MM.1S (cell line): ENCODE measurements around the gene SPEG.

ENCODE experiments used
- DNase-seq: peaks from one replicate; pipeline ENCODE4 v3.0.0-alpha.2; 2015
- H2AFZ ChIP-seq: fragments of 300-600 bp; sonication (generic); 2 replicates; pipeline ENCODE4 v1.6.0; 2016; ENCODE audit warnings: antibody characterized with exemption, low read length
- H3F3A ChIP-seq: fragments of 300-600 bp; sonication (generic); 2 replicates; pipeline ENCODE4 v1.6.1; 2016; ENCODE audit warnings: mild to moderate bottlenecking, antibody characterized with exemption, low read length, moderate library complexity, mixed read lengths; ENCODE audit not compliant: insufficient read depth
- H3K27ac ChIP-seq: fragments of 300-600 bp; sonication (generic); 2 replicates; pipeline ENCODE4 v1.5.1; 2016; ENCODE audit warnings: mild to moderate bottlenecking, low read length
- H3K27me3 ChIP-seq: fragments of 300-600 bp; sonication (generic); replicated peaks from 2 replicates; pipeline ENCODE4 v1.6.0; 2016; ENCODE audit warnings: low read length; ENCODE audit not compliant: insufficient read depth
- H3K36me3 ChIP-seq: fragments of 300-600 bp; sonication (generic); replicated peaks from 2 replicates; pipeline ENCODE4 v1.6.1; 2016; ENCODE audit warnings: mild to moderate bottlenecking, low read length, mixed read lengths; ENCODE audit not compliant: insufficient read depth
- H3K4me1 ChIP-seq: fragments of 300-600 bp; sonication (generic); 2 replicates; pipeline ENCODE4 v1.6.1; 2016; ENCODE audit warnings: low read length, mixed read lengths
- H3K4me2 ChIP-seq: fragments of 300-600 bp; sonication (generic); 2 replicates; pipeline ENCODE4 v1.6.0; 2016; ENCODE audit warnings: low read depth, low read length
- H3K4me3 ChIP-seq: fragments of 300-600 bp; sonication (generic); 2 replicates; pipeline ENCODE4 v1.5.1; 2016; ENCODE audit warnings: low read length, mixed read lengths
- H3K79me2 ChIP-seq: fragments of 300-600 bp; sonication (generic); 2 replicates; pipeline ENCODE4 v1.6.1; 2016; ENCODE audit warnings: mixed run types, low read length, mixed read lengths
- H3K9ac ChIP-seq: fragments of 300-600 bp; sonication (generic); 2 replicates; pipeline ENCODE4 v1.6.1; 2016; ENCODE audit warnings: low read length, mixed read lengths
- H3K9me2 ChIP-seq: fragments of 300-600 bp; sonication (generic); replicated peaks from 2 replicates; pipeline ENCODE4 v1.6.1; 2016; ENCODE audit warnings: mild to moderate bottlenecking, low read length, mixed read lengths; ENCODE audit not compliant: insufficient read depth
- H3K9me3 ChIP-seq: fragments of 300-600 bp; sonication (generic); replicated peaks from 2 replicates; pipeline ENCODE4 v1.6.1; 2016; ENCODE audit warnings: mild to moderate bottlenecking, low read length, mixed read lengths; ENCODE audit not compliant: insufficient read depth
- H4K20me1 ChIP-seq: fragments of 300-600 bp; sonication (generic); 2 replicates; pipeline ENCODE4 v1.6.1; 2016; ENCODE audit warnings: mild to moderate bottlenecking, low read length, moderate library complexity, mixed read lengths; ENCODE audit not compliant: insufficient read depth
- CTCF ChIP-seq: fragments of 300-600 bp; sonication (generic); IDR thresholded peaks from 2 replicates; pipeline ENCODE4 v1.5.1; 2016; ENCODE audit warnings: antibody characterized with exemption, low read length, mixed read lengths
- EZH2 ChIP-seq: fragments of 300-600 bp; sonication (generic); optimal IDR thresholded peaks from 2 replicates; pipeline ENCODE3; 2017; ENCODE audit warnings: low read depth, mild to moderate bottlenecking, antibody characterized with exemption, low read length, mixed read lengths
- EZH2phosphoT487 ChIP-seq: fragments of 300-600 bp; sonication (generic); IDR thresholded peaks from 2 replicates; pipeline ENCODE4 v1.6.1; 2018; ENCODE audit warnings: antibody characterized with exemption, low read length

The SPEG gene

GRCh38 chr2:219496825-219497494, 62.3 kb downstream of the SPEG start:
- Histone ChIP-seq H2AFZ (no peak overlapping the region), H3K9me2 (no peaks in the 10 kb centered on the region), H3K9ac (no peak overlapping the region), H3K36me3 (no peaks in the 10 kb centered on the region), H3K4me3 (no peak overlapping the region), H3K79me2 (peaks cover 13% of the 10 kb centered on the region), H3K4me1 (peaks cover 11% of the 10 kb centered on the region), H4K20me1 (no peaks in the 10 kb centered on the region), H3K9me3 (no peaks in the 10 kb centered on the region), H3K27ac (no peak overlapping the region), H3K4me2 (no peak overlapping the region), H3F3A (no peaks in the 10 kb centered on the region), H3K27me3 (peaks cover 55% of the 10 kb centered on the region)
- DNase-seq, result no peak
- no peak for TF ChIP-seq CTCF
- TF ChIP-seq EZH2phosphoT487, result no peak
- no peak for TF ChIP-seq EZH2

GRCh38 chr2:219497495-219498279, 63.0 kb downstream of the SPEG start:
- peaks cover 48% of the 10 kb centered on the region for H3K27me3 ChIP-seq
- no peak overlapping the region; the same call in 1 of the 2 replicates for H3K27ac ChIP-seq
- no peaks in the 10 kb centered on the region for H3K36me3 ChIP-seq
- no peaks in the 10 kb centered on the region for H3K9me3 ChIP-seq
- H3K9ac ChIP-seq, result peak overlapping the region; percentile 91; the same call in 1 of the 2 replicates
- H3K4me3 ChIP-seq, result peak overlapping the region; percentile 88
- no peaks in the 10 kb centered on the region for H3K9me2 ChIP-seq
- H2AFZ ChIP-seq, result peak overlapping the region; percentile 98
- no peak for TF ChIP-seq EZH2
- no peak for TF ChIP-seq EZH2phosphoT487
- no peak for TF ChIP-seq CTCF
- H4K20me1 ChIP-seq, result no peaks in the 10 kb centered on the region
- no peaks in the 10 kb centered on the region for H3F3A ChIP-seq
- peaks cover 13% of the 10 kb centered on the region for H3K79me2 ChIP-seq
- peaks cover 11% of the 10 kb centered on the region for H3K4me1 ChIP-seq
- no peak for DNase-seq
- H3K4me2 ChIP-seq, result peak overlapping the region; percentile 95

- no peaks in the 10 kb centered on the region for H4K20me1 ChIP-seq
- H2AFZ ChIP-seq, result peak within 1 kb of the TSS; percentile 98
- peak within 1 kb of the TSS; percentile 22; the same call in 1 of the 2 replicates for H3K27ac ChIP-seq
- peak within 1 kb of the TSS; percentile 95 for H3K4me2 ChIP-seq
- H3K4me1 ChIP-seq, result peaks cover 11% of the 10 kb centered on the region
- H3K9ac ChIP-seq, result peak within 1 kb of the TSS; percentile 91
- peak within 1 kb of the TSS; percentile 88 for H3K4me3 ChIP-seq
- DNase-seq, result peak; percentile 99
- no peaks in the 10 kb centered on the region for H3K9me2 ChIP-seq
- no peak for TF ChIP-seq EZH2
- no peak for TF ChIP-seq EZH2phosphoT487
- TF ChIP-seq CTCF, result no peak
- H3K27me3 ChIP-seq, result peaks cover 40% of the 10 kb centered on the region
- no peaks in the 10 kb centered on the region for H3K9me3 ChIP-seq
- no peaks in the 10 kb centered on the region for H3F3A ChIP-seq
- no peaks in the 10 kb centered on the region for H3K36me3 ChIP-seq
- peaks cover 13% of the 10 kb centered on the region for H3K79me2 ChIP-seq
Observed at GRCh38 chr2:219498280-219499057, 63.8 kb downstream of the SPEG start, which contains the start of gene GMPPA. Gene GMPPA, plus strand, starts transcription at chr2:219498891. Its CDS starts 1,085 bp downstream, at chr2:219499976.
